K562 (cell line): ENCODE measurements around the gene VIPR1. TPM values are rescaled to one million over a fixed set of nuclear protein-coding genes. Genes with fewer than 3 reads are reported as not detected.

ENCODE experiments used
- BHLHE40 ChIP-seq: IDR thresholded peaks from 2 replicates; pipeline ENCODE4 v1.6.1; 2011; ENCODE audit warnings: low read length, improper control_type of control experiment
- BRD4 ChIP-seq: fragments of 200-600 bp; sonication (generic); IDR thresholded peaks from 2 replicates; pipeline ENCODE4 v1.6.1; 2017; ENCODE audit warnings: inconsistent platforms
- CTBP1 ChIP-seq: fragments of 450-650 bp; IDR thresholded peaks from 2 replicates; pipeline ENCODE4 v1.6.1; 2016; ENCODE audit warnings: borderline replicate concordance
- DMBX1 ChIP-seq: fragments of 250-450 bp; sonication (Bioruptor Pico); IDR thresholded peaks from 2 replicates; pipeline ENCODE4 v1.8.0; 2022; ENCODE audit warnings: inconsistent platforms, mild to moderate bottlenecking, moderate library complexity, borderline replicate concordance
- FOXA1 ChIP-seq: fragments of 450-650 bp; IDR thresholded peaks from 2 replicates; pipeline ENCODE4 v1.6.1; 2016; ENCODE audit warnings: mild to moderate bottlenecking, borderline replicate concordance
- FOXA3 ChIP-seq, 2 experiments: fragments of 450-650 bp in 1 of 2; sonication (generic) in 1 of 2; formaldehyde crosslinking; IDR thresholded peaks in 1 of 2; conservative IDR thresholded peaks in 1 of 2; 2 replicates each; pipeline versions ENCODE4 v1.4.0 to v1.8.0; 2020 to 2022; ENCODE audit warnings: mild to moderate bottlenecking in 2 of 2, missing genetic modification reagents in 1 of 2
- HMG20B ChIP-seq: fragments of 250-450 bp; sonication (Bioruptor Pico); IDR thresholded peaks from 2 replicates; pipeline ENCODE4 v1.5.0; 2021; ENCODE audit warnings: mild to moderate bottlenecking
- HNRNPH1 ChIP-seq: fragments of 200-400 bp; formaldehyde crosslinking; optimal IDR thresholded peaks from 2 replicates; pipeline ENCODE3; 2017; ENCODE audit warnings: low read depth, mild to moderate bottlenecking, low read length, moderate library complexity
- KAT7 ChIP-seq: sonication (generic); formaldehyde crosslinking; IDR thresholded peaks from 2 replicates; pipeline ENCODE4 v1.8.0; 2022; ENCODE audit warnings: missing genetic modification reagents, mild to moderate bottlenecking, borderline replicate concordance
- KLF1 ChIP-seq: fragments of 450-650 bp; IDR thresholded peaks from 2 replicates; pipeline ENCODE4 v1.6.1; 2016; ENCODE audit warnings: missing genetic modification characterization, missing compliant biosample characterization
- KLF16 ChIP-seq: IDR thresholded peaks from 2 replicates; pipeline ENCODE4 v1.6.1; 2016; ENCODE audit warnings: antibody characterized with exemption
- MCM2 ChIP-seq: fragments of 450-650 bp; IDR thresholded peaks from 2 replicates; pipeline ENCODE4 v1.6.1; 2017; ENCODE audit warnings: low read depth, mild to moderate bottlenecking
- MTA3 ChIP-seq: fragments of 450-650 bp; formaldehyde crosslinking; IDR thresholded peaks from 2 replicates; pipeline ENCODE4 v1.6.1; 2017; ENCODE audit warnings: mild to moderate bottlenecking, borderline replicate concordance
- MTF1 ChIP-seq: fragments of 250-450 bp; sonication (Bioruptor Pico); IDR thresholded peaks from 2 replicates; pipeline ENCODE4 v1.9.0; 2021; ENCODE audit warnings: moderate library complexity, mild to moderate bottlenecking, inconsistent platforms, borderline replicate concordance
- NR2C2 ChIP-seq, 2 experiments: fragments of 200-800 bp in 1 of 2; sonication (Bioruptor generic) in 1 of 2; sonication (generic) in 1 of 2; formaldehyde crosslinking in 1 of 2; IDR thresholded peaks; 2 replicates each; pipeline versions ENCODE4 v1.6.1 to v1.8.0; 2016 to 2022; ENCODE audit warnings: mild to moderate bottlenecking in 1 of 2, missing compliant biosample characterization in 1 of 2, missing genetic modification characterization in 1 of 2, missing genetic modification reagents in 1 of 2
- RB1 ChIP-seq: fragments of 450-650 bp; IDR thresholded peaks from 2 replicates; pipeline ENCODE4 v1.6.1; 2017; ENCODE audit warnings: low read depth, mild to moderate bottlenecking
- SRSF1 ChIP-seq: fragments of 200-400 bp; formaldehyde crosslinking; IDR thresholded peaks from 2 replicates; pipeline ENCODE4 v1.6.1; 2017; ENCODE audit warnings: mild to moderate bottlenecking, low read depth, low read length, moderate library complexity
- TBL1XR1 ChIP-seq, 2 experiments: IDR thresholded peaks; 2 replicates each; pipeline ENCODE4 v1.6.1; 2012; ENCODE audit warnings: improper control_type of control experiment in 2 of 2, low read length in 2 of 2, mild to moderate bottlenecking in 1 of 2
- ZFP36 ChIP-seq: fragments of 150-350 bp; IDR thresholded peaks from 2 replicates; pipeline ENCODE4 v1.6.1; 2018; ENCODE audit warnings: low read length, low read depth; ENCODE audit not compliant: partially characterized antibody
- ZNF184 ChIP-seq: sonication (generic); formaldehyde crosslinking; IDR thresholded peaks from 2 replicates; pipeline ENCODE4 v1.5.0; 2020; ENCODE audit warnings: missing genetic modification reagents
- ZNF77 ChIP-seq: fragments of 250-450 bp; sonication (Bioruptor Pico); IDR thresholded peaks from 2 replicates; pipeline ENCODE4 v1.5.0; 2020
- polyA plus RNA-seq, 8 experiments: library from polyadenylated mRNA; depleted of rRNA in 4 of 8; stranded (reverse) in 5 of 8; unstranded in 3 of 8; fragments of >200 nt; fragmentation: Nextera tagmentation in 2 of 8; fragmentation: Illumina TruSeq in 1 of 8; extraction: Ambion mirVana in 2 of 8; extraction: Trizol in 1 of 8; gene quantifications; 2 replicates each; pipeline versions ENCODE4 v1.2.1 to v1.2.3, GENCODE V29; 2011 to 2014; ENCODE audit warnings: inconsistent platforms in 1 of 8, missing spikeins in 1 of 8
- total RNA-seq, 7 experiments: library from RNA; depleted of rRNA in 6 of 7; stranded (reverse); fragments of >200 nt in 6 of 7; fragmentation: Illumina TruSeq in 2 of 7; extraction: Trizol in 2 of 7; gene quantifications; 2 replicates each; pipeline versions ENCODE4 v1.2.1 to v1.2.3, GENCODE V29; 2011 to 2021; ENCODE audit warnings: low replicate concordance in 1 of 7
- TF ChIP-seq, protein P1 (sequence below): fragments of 250-450 bp; sonication (Bioruptor Pico); IDR thresholded peaks from 2 replicates; pipeline ENCODE4 v1.5.0; 2021
- TF ChIP-seq, protein P2 (sequence below): sonication (generic); formaldehyde crosslinking; IDR thresholded peaks from 2 replicates; pipeline ENCODE4 v1.8.0; 2022; ENCODE audit warnings: missing genetic modification reagents, mild to moderate bottlenecking, moderate library complexity, borderline replicate concordance
- TF ChIP-seq, protein P3 (sequence below): fragments of 250-450 bp; sonication (Bioruptor Pico); IDR thresholded peaks from 2 replicates; pipeline ENCODE4 v1.4.0; 2020; ENCODE audit warnings: mild to moderate bottlenecking, moderate library complexity, borderline replicate concordance

VIPR1 gene
- total and polyA plus RNA-seq, 9 of the 15 experiments (the other 6 are each of a cell fraction or from before 2014, with no cell fraction given), result 0.04 to 0.38 (median 0.12) TPM; not detected in 3

DNA sequence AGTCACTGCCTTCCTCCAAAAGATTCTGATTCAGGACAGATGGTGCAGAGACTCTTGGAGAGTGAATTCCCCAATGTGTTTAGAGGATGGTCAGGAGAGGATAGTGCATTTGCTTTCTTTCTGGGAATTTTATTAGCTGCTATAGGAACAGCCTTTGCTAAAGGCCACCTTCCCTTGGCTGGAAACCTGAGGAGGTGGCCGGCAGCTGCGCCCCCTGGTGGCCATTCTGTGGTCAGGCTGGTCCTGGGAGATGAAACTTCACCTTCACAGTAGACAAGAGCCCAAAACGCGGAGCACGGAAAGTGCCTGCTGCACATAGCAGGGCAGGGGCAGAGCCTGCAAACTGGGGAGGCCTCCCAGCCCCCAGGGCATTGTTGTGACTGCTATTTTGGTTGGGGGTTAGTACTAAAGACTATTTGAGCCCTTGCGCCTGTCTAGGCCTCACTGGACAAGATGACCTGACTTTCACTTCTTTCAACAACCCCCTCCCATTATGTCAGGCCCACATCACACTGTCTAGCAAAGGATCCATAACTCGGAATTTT, 45.0 kb downstream of the VIPR1 start (continued):
- TF ChIP-seq, protein P1, sequence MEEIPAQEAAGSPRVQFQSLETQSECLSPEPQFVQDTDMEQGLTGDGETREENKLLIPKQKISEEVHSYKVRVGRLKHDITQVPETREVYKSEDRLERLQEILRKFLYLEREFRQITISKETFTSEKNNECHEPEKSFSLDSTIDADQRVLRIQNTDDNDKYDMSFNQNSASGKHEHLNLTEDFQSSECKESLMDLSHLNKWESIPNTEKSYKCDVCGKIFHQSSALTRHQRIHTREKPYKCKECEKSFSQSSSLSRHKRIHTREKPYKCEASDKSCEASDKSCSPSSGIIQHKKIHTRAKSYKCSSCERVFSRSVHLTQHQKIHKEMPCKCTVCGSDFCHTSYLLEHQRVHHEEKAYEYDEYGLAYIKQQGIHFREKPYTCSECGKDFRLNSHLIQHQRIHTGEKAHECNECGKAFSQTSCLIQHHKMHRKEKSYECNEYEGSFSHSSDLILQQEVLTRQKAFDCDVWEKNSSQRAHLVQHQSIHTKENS (CRISPR knock-in tag), result no peak
- no peak for TF ChIP-seq TBL1XR1 (IDR thresholded peaks at IDR 0.05; ENCODE audit: low read length in 2 of 2)
- TF ChIP-seq HMG20B (CRISPR knock-in tag), result no peak
- TF ChIP-seq MTF1 (CRISPR knock-in tag), result no peak
- no peak for TF ChIP-seq KAT7
- no peak for TF ChIP-seq ZNF77 (CRISPR knock-in tag)
- TF ChIP-seq RB1, result peak; percentile 64
- TF ChIP-seq, protein P2, sequence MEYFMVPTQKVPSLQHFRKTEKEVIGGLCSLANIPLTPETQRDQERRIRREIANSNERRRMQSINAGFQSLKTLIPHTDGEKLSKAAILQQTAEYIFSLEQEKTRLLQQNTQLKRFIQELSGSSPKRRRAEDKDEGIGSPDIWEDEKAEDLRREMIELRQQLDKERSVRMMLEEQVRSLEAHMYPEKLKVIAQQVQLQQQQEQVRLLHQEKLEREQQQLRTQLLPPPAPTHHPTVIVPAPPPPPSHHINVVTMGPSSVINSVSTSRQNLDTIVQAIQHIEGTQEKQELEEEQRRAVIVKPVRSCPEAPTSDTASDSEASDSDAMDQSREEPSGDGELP (CRISPR knock-in tag), result peak; percentile 21; the same call in 1 of the 2 replicates
- TF ChIP-seq FOXA1, result no peak
- TF ChIP-seq NR2C2 (CRISPR knock-in tag; IDR thresholded peaks at IDR 0.05), result no peak
- no peak for TF ChIP-seq NR2C2 (tag; IDR thresholded peaks at IDR 0.05)
- TF ChIP-seq MCM2, result no peak
- TF ChIP-seq CTBP1, result 0 out of 2 replicates have a peak, but pooled peaks have one; percentile 23
- peak; percentile 22; the same call in 1 of the 2 replicates for TF ChIP-seq MTA3
- TF ChIP-seq KLF16, result peak; percentile 66; the same call in 1 of the 2 replicates
- no peak for TF ChIP-seq SRSF1
- no peak for TF ChIP-seq ZFP36
- no peak for TF ChIP-seq FOXA3 (CRISPR knock-in tag; conservative IDR thresholded peaks at IDR 0.05 in 1 of 2, IDR thresholded peaks at IDR 0.05 in 1 of 2)
- TF ChIP-seq, protein P3, sequence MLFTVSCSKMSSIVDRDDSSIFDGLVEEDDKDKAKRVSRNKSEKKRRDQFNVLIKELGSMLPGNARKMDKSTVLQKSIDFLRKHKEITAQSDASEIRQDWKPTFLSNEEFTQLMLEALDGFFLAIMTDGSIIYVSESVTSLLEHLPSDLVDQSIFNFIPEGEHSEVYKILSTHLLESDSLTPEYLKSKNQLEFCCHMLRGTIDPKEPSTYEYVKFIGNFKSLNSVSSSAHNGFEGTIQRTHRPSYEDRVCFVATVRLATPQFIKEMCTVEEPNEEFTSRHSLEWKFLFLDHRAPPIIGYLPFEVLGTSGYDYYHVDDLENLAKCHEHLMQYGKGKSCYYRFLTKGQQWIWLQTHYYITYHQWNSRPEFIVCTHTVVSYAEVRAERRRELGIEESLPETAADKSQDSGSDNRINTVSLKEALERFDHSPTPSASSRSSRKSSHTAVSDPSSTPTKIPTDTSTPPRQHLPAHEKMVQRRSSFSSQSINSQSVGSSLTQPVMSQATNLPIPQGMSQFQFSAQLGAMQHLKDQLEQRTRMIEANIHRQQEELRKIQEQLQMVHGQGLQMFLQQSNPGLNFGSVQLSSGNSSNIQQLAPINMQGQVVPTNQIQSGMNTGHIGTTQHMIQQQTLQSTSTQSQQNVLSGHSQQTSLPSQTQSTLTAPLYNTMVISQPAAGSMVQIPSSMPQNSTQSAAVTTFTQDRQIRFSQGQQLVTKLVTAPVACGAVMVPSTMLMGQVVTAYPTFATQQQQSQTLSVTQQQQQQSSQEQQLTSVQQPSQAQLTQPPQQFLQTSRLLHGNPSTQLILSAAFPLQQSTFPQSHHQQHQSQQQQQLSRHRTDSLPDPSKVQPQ (CRISPR knock-in tag), result no peak
- TF ChIP-seq DMBX1 (CRISPR knock-in tag), result no peak
- TF ChIP-seq KLF1 (tag), result no peak
- no peak for TF ChIP-seq BRD4
- TF ChIP-seq BHLHE40, result no peak
- TF ChIP-seq HNRNPH1, result no peak
- TF ChIP-seq ZNF184 (CRISPR knock-in tag), result no peak
